Measurements from ENCODE around the gene ARHGAP10. TPM values are rescaled to one million over a fixed set of nuclear protein-coding genes. Genes with fewer than 3 reads are reported as not detected.

ARHGAP10 gene
- total and polyA plus RNA-seq, 3 donors from 2014 or later = 17.4 to 108 (median 83.5) TPM

DNA sequence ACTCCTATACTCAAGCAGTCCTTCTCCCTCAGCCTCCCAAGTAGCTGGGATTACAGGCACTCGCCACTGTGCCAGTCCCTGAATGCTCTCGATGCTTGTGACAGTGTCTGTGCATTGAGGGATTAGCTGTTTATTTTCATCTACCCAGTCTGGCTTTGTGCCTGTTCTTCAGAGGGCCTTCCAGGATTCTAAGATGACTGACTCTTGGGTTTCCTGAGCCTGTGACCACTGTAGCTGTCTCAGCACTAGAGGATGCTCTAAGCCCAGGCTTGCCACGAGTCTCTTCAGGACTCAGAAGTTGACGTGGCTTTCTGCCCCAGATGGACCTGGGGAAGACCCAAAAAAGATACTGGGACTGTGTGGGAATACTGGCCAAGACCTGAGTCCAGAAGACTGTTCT is 201.4 kb downstream of the ARHGAP10 start:
- DNase-seq = no peak
- WGBS, 2 donors = 84 to 86% methylated on average over 4 of the region's 4 CpGs
- Histone ChIP-seq H3K27ac (no peak overlapping the region), H3K36me3 (ENCODE audit: low read depth, missing control alignments) (no peaks in the 10 kb centered on the region), H3K4me1 (no peaks in the 10 kb centered on the region), H3K27me3 (no peaks in the 10 kb centered on the region), H3K4me3 (no peak overlapping the region), H3K9me3 (no peaks in the 10 kb centered on the region)
- TF ChIP-seq POLR2A (IDR thresholded peaks at IDR 0.05) = no peak
- TF ChIP-seq, protein P1, sequence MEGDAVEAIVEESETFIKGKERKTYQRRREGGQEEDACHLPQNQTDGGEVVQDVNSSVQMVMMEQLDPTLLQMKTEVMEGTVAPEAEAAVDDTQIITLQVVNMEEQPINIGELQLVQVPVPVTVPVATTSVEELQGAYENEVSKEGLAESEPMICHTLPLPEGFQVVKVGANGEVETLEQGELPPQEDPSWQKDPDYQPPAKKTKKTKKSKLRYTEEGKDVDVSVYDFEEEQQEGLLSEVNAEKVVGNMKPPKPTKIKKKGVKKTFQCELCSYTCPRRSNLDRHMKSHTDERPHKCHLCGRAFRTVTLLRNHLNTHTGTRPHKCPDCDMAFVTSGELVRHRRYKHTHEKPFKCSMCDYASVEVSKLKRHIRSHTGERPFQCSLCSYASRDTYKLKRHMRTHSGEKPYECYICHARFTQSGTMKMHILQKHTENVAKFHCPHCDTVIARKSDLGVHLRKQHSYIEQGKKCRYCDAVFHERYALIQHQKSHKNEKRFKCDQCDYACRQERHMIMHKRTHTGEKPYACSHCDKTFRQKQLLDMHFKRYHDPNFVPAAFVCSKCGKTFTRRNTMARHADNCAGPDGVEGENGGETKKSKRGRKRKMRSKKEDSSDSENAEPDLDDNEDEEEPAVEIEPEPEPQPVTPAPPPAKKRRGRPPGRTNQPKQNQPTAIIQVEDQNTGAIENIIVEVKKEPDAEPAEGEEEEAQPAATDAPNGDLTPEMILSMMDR (IDR thresholded peaks at IDR 0.05) = no peak
- intact Hi-C loops (cut with DNase I; ENCODE audit: low total_unique reads) = no loop called here

GRCh38 chr4:147933779-147934178 is 201.9 kb downstream of the ARHGAP10 start:
- no peaks in the 10 kb centered on the region for H3K27me3 ChIP-seq
- WGBS, 2 donors = 83 to 84% methylated on average over 3 of the region's 3 CpGs
- no peaks in the 10 kb centered on the region for H3K4me1 ChIP-seq
- no peak for DNase-seq
- no peak for TF ChIP-seq POLR2A (IDR thresholded peaks at IDR 0.05)
- TF ChIP-seq, protein P1 (IDR thresholded peaks at IDR 0.05) = no peak
- no peak overlapping the region for H3K27ac ChIP-seq
- no peak overlapping the region for H3K4me3 ChIP-seq
- no peaks in the 10 kb centered on the region for H3K9me3 ChIP-seq
- no peaks in the 10 kb centered on the region for H3K36me3 ChIP-seq (ENCODE audit: low read depth, missing control alignments)
- intact Hi-C loops (cut with DNase I; ENCODE audit: low total_unique reads) = no loop called here

DNA sequence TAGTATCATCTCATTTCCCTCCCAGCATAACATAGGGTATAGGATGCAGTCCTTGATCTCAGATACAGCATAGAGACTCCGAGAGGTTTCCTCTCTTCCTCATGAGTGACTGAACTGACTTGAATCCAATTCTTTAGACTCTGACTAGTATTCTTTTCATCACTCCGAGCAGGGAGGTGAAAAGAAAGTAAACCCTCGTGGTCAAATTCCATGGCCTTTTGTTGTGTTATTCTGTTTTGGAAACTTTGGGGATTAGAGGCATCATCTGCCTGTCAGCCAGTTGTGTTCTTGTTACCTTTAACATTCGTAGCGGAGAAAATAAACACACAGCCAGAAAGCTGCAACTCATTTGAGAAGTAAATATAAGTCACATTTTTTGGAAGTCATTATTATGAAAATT is 206.6 kb downstream of the ARHGAP10 start:
- H3K27ac ChIP-seq = no peak overlapping the region
- no peak for DNase-seq
- H3K27me3 ChIP-seq = no peaks in the 10 kb centered on the region
- TF ChIP-seq, protein P1 (IDR thresholded peaks at IDR 0.05) = no peak
- TF ChIP-seq POLR2A (IDR thresholded peaks at IDR 0.05) = no peak
- H3K4me3 ChIP-seq = no peak overlapping the region
- H3K4me1 ChIP-seq = no peaks in the 10 kb centered on the region
- H3K36me3 ChIP-seq (ENCODE audit: low read depth, missing control alignments) = no peaks in the 10 kb centered on the region
- H3K9me3 ChIP-seq = no peaks in the 10 kb centered on the region
- intact Hi-C loops (cut with DNase I; ENCODE audit: low total_unique reads) = no loop called here
- 79 to 85% methylated on average over 5 of the region's 5 CpGs for WGBS, 2 donors

DNA sequence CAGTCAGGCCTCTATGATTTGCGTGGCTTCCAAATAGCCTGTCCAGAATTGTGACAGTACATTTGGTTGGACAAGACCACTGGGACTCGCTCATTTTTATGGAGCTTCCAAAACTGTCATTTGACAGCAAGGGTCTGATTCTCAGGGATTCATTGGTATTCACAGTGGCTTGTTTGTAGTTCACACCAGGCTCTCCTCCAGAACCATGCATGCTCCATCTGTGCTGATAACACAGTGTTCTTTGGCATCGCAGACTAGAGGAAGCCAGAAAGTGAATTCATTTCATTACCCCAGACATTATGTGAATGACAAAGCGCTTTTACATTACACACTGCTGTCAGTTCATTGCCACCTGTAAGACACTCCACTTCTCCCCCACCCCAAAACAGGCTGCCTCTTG is 208.3 kb downstream of the ARHGAP10 start:
- WGBS, 2 donors = 67 to 76% methylated on average over 4 of the region's 4 CpGs
- intact Hi-C loops (cut with DNase I; ENCODE audit: low total_unique reads) = no loop called here
- Histone ChIP-seq H3K27me3 (no peaks in the 10 kb centered on the region), H3K4me3 (no peak overlapping the region), H3K9me3 (no peaks in the 10 kb centered on the region), H3K4me1 (no peaks in the 10 kb centered on the region), H3K36me3 (ENCODE audit: low read depth, missing control alignments) (no peaks in the 10 kb centered on the region), H3K27ac (no peak overlapping the region)
- DNase-seq = no peak
- TF ChIP-seq POLR2A (IDR thresholded peaks at IDR 0.05) = no peak

GRCh38 chr4:147941373-147941772 is 209.5 kb downstream of the ARHGAP10 start:
- WGBS, 2 donors = 91 to 94% methylated on average over 2 of the region's 2 CpGs
- no peak overlapping the region for H3K27ac ChIP-seq
- no peak overlapping the region for H3K4me3 ChIP-seq
- intact Hi-C loops (cut with DNase I; ENCODE audit: low total_unique reads) = no loop called here
- no peaks in the 10 kb centered on the region for H3K27me3 ChIP-seq
- TF ChIP-seq, protein P1 (IDR thresholded peaks at IDR 0.05) = no peak
- no peak for TF ChIP-seq POLR2A (IDR thresholded peaks at IDR 0.05)
- H3K4me1 ChIP-seq = no peaks in the 10 kb centered on the region
- no peak for DNase-seq
- no peaks in the 10 kb centered on the region for H3K36me3 ChIP-seq (ENCODE audit: low read depth, missing control alignments)
- no peaks in the 10 kb centered on the region for H3K9me3 ChIP-seq

All from testis (tissue), 3 donors.